ENCODE measurements around the gene FGFR1OP2. TPM values are rescaled to one million over a fixed set of nuclear protein-coding genes. Genes with fewer than 3 reads are reported as not detected.

Gene FGFR1OP2
- total RNA-seq, 1 experiment from 2014 or later, result 48.2 TPM

GRCh38 chr12:26918321-26919215, 19.7 kb upstream of the FGFR1OP2 start:
- H3K4me1 ChIP-seq (ENCODE audit: low read length), result no peaks in the 10 kb centered on the region
- H3K9ac ChIP-seq (ENCODE audit: low read length), result no peak overlapping the region
- no peaks in the 10 kb centered on the region for H3K9me2 ChIP-seq (replicated peaks; ENCODE audit: insufficient read depth, low read length)
- no peak overlapping the region for H3K4me3 ChIP-seq (ENCODE audit: low read length)
- H3K79me2 ChIP-seq (ENCODE audit: low read length), result peaks cover 14% of the 10 kb centered on the region
- peaks cover 54% of the 10 kb centered on the region for H3K36me3 ChIP-seq (ENCODE audit: insufficient read depth, low read length)
- H3K27ac ChIP-seq (ENCODE audit: low read length), result no peak overlapping the region
- no peak overlapping the region for H2AFZ ChIP-seq (ENCODE audit: low read length)
- no peak for DNase-seq
- no peaks in the 10 kb centered on the region for H4K20me1 ChIP-seq (ENCODE audit: insufficient read depth, low read depth, low read length)
- no peaks in the 10 kb centered on the region for H3K9me3 ChIP-seq (ENCODE audit: low read length)
- H3K27me3 ChIP-seq (ENCODE audit: low read length), result no peaks in the 10 kb centered on the region
- H3K4me2 ChIP-seq (ENCODE audit: low read depth, low read length, poor library complexity, severe bottlenecking), result no peak overlapping the region

- no peak overlapping the region for H3K9ac ChIP-seq (ENCODE audit: low read length)
- no peaks in the 10 kb centered on the region for H3K9me3 ChIP-seq (ENCODE audit: low read length)
- H2AFZ ChIP-seq (ENCODE audit: low read length), result no peak overlapping the region
- H3K4me2 ChIP-seq (ENCODE audit: low read depth, low read length, poor library complexity, severe bottlenecking), result no peak overlapping the region
- H3K9me2 ChIP-seq (replicated peaks; ENCODE audit: insufficient read depth, low read length), result no peaks in the 10 kb centered on the region
- peaks cover 51% of the 10 kb centered on the region for H3K36me3 ChIP-seq (ENCODE audit: insufficient read depth, low read length)
- no peaks in the 10 kb centered on the region for H3K27me3 ChIP-seq (ENCODE audit: low read length)
- no peak overlapping the region for H3K4me3 ChIP-seq (ENCODE audit: low read length)
- H3K4me1 ChIP-seq (ENCODE audit: low read length), result no peaks in the 10 kb centered on the region
- H3K27ac ChIP-seq (ENCODE audit: low read length), result no peak overlapping the region
- H4K20me1 ChIP-seq (ENCODE audit: insufficient read depth, low read depth, low read length), result no peaks in the 10 kb centered on the region
- peaks cover 15% of the 10 kb centered on the region for H3K79me2 ChIP-seq (ENCODE audit: low read length)
- no peak for DNase-seq
Measured at GRCh38 chr12:26919216-26919555, 19.1 kb upstream of the FGFR1OP2 start.

GRCh38 chr12:26921886-26922285, 16.4 kb upstream of the FGFR1OP2 start:
- H2AFZ ChIP-seq (ENCODE audit: low read length), result no peak overlapping the region
- no peak for DNase-seq
- H3K4me3 ChIP-seq (ENCODE audit: low read length), result no peak overlapping the region
- no peaks in the 10 kb centered on the region for H3K9me3 ChIP-seq (ENCODE audit: low read length)
- H4K20me1 ChIP-seq (ENCODE audit: insufficient read depth, low read depth, low read length), result no peaks in the 10 kb centered on the region
- H3K4me1 ChIP-seq (ENCODE audit: low read length), result no peaks in the 10 kb centered on the region
- peaks cover 57% of the 10 kb centered on the region for H3K36me3 ChIP-seq (ENCODE audit: insufficient read depth, low read length)
- H3K9me2 ChIP-seq (replicated peaks; ENCODE audit: insufficient read depth, low read length), result no peaks in the 10 kb centered on the region
- no peaks in the 10 kb centered on the region for H3K27me3 ChIP-seq (ENCODE audit: low read length)
- no peak overlapping the region for H3K4me2 ChIP-seq (ENCODE audit: low read depth, low read length, poor library complexity, severe bottlenecking)
- H3K9ac ChIP-seq (ENCODE audit: low read length), result no peak overlapping the region
- no peak overlapping the region for H3K27ac ChIP-seq (ENCODE audit: low read length)
- peaks cover 21% of the 10 kb centered on the region for H3K79me2 ChIP-seq (ENCODE audit: low read length)

GRCh38 chr12:26928661-26929060, 9.6 kb upstream of the FGFR1OP2 start:
- Histone ChIP-seq H3K9me2 (replicated peaks; ENCODE audit: insufficient read depth, low read length) (no peaks in the 10 kb centered on the region), H3K9me3 (ENCODE audit: low read length) (no peaks in the 10 kb centered on the region), H4K20me1 (ENCODE audit: insufficient read depth, low read depth, low read length) (no peaks in the 10 kb centered on the region), H3K27ac (ENCODE audit: low read length) (no peak overlapping the region), H3K4me2 (ENCODE audit: low read depth, low read length, poor library complexity, severe bottlenecking) (no peak overlapping the region), H3K9ac (ENCODE audit: low read length) (no peak overlapping the region), H2AFZ (ENCODE audit: low read length) (no peak overlapping the region), H3K79me2 (ENCODE audit: low read length) (peaks cover 73% of the 10 kb centered on the region), H3K36me3 (ENCODE audit: insufficient read depth, low read length) (peaks cover 71% of the 10 kb centered on the region), H3K4me1 (ENCODE audit: low read length) (no peaks in the 10 kb centered on the region), H3K4me3 (ENCODE audit: low read length) (no peak overlapping the region), H3K27me3 (ENCODE audit: low read length) (no peaks in the 10 kb centered on the region)
- no peak for DNase-seq

- Histone ChIP-seq H3K9ac (ENCODE audit: low read length) (no peak overlapping the region), H3K36me3 (ENCODE audit: insufficient read depth, low read length) (peaks cover 70% of the 10 kb centered on the region; the same call in 1 of the 2 replicates), H3K27ac (ENCODE audit: low read length) (no peak overlapping the region), H3K4me2 (ENCODE audit: low read depth, low read length, poor library complexity, severe bottlenecking) (no peak overlapping the region), H3K27me3 (ENCODE audit: low read length) (no peaks in the 10 kb centered on the region), H2AFZ (ENCODE audit: low read length) (no peak overlapping the region), H3K4me1 (ENCODE audit: low read length) (peaks cover 2% of the 10 kb centered on the region), H3K9me2 (replicated peaks; ENCODE audit: insufficient read depth, low read length) (no peaks in the 10 kb centered on the region), H3K4me3 (ENCODE audit: low read length) (no peak overlapping the region), H4K20me1 (ENCODE audit: insufficient read depth, low read depth, low read length) (no peaks in the 10 kb centered on the region), H3K79me2 (ENCODE audit: low read length) (peaks cover 83% of the 10 kb centered on the region), H3K9me3 (ENCODE audit: low read length) (no peaks in the 10 kb centered on the region)
- no peak for DNase-seq
Measured at GRCh38 chr12:26929590-26929989, 8.7 kb upstream of the FGFR1OP2 start.

- H3K9me2 ChIP-seq (replicated peaks; ENCODE audit: insufficient read depth, low read length), result no peaks in the 10 kb centered on the region
- H3K27me3 ChIP-seq (ENCODE audit: low read length), result no peaks in the 10 kb centered on the region
- peaks cover 17% of the 10 kb centered on the region; the same call in 1 of the 2 replicates for H4K20me1 ChIP-seq (ENCODE audit: insufficient read depth, low read depth, low read length)
- H3K4me2 ChIP-seq (ENCODE audit: low read depth, low read length, poor library complexity, severe bottlenecking), result peak overlapping the region; percentile 96
- H3K4me3 ChIP-seq (ENCODE audit: low read length), result peak overlapping the region; percentile 85
- peak overlapping the region; percentile 93 for H3K9ac ChIP-seq (ENCODE audit: low read length)
- peaks cover 40% of the 10 kb centered on the region for H3K4me1 ChIP-seq (ENCODE audit: low read length)
- peaks cover 26% of the 10 kb centered on the region; the same call in 1 of the 2 replicates for H3K36me3 ChIP-seq (ENCODE audit: insufficient read depth, low read length)
- peaks cover 93% of the 10 kb centered on the region for H3K79me2 ChIP-seq (ENCODE audit: low read length)
- H3K9me3 ChIP-seq (ENCODE audit: low read length), result no peaks in the 10 kb centered on the region
- H2AFZ ChIP-seq (ENCODE audit: low read length), result no peak overlapping the region
- H3K27ac ChIP-seq (ENCODE audit: low read length), result no peak overlapping the region
- DNase-seq, result peak; percentile 50
Measured at GRCh38 chr12:26935636-26936378, 2.5 kb upstream of the FGFR1OP2 start.

- Histone ChIP-seq H3K4me2 (ENCODE audit: low read depth, low read length, poor library complexity, severe bottlenecking) (peak overlapping the region; percentile 96), H3K9me2 (replicated peaks; ENCODE audit: insufficient read depth, low read length) (no peaks in the 10 kb centered on the region), H4K20me1 (ENCODE audit: insufficient read depth, low read depth, low read length) (peaks cover 17% of the 10 kb centered on the region; the same call in 1 of the 2 replicates), H3K9me3 (ENCODE audit: low read length) (no peaks in the 10 kb centered on the region), H2AFZ (ENCODE audit: low read length) (no peak overlapping the region), H3K9ac (ENCODE audit: low read length) (peak overlapping the region; percentile 93), H3K4me1 (ENCODE audit: low read length) (peaks cover 50% of the 10 kb centered on the region), H3K4me3 (ENCODE audit: low read length) (peak overlapping the region; percentile 85), H3K27ac (ENCODE audit: low read length) (peak overlapping the region; percentile 75), H3K79me2 (ENCODE audit: low read length) (peaks cover 96% of the 10 kb centered on the region), H3K36me3 (ENCODE audit: insufficient read depth, low read length) (peaks cover 25% of the 10 kb centered on the region; the same call in 1 of the 2 replicates), H3K27me3 (ENCODE audit: low read length) (no peaks in the 10 kb centered on the region)
- peak; percentile 49 for DNase-seq
Measured at GRCh38 chr12:26936559-26937442, 1.5 kb upstream of the FGFR1OP2 start.

All from Karpas-422 (cell line).